Measurements from ENCODE around the gene RELN. TPM values are rescaled to one million over a fixed set of nuclear protein-coding genes. Genes with fewer than 3 reads are reported as not detected.

The RELN gene
- total RNA-seq, 1 donor from 2014 or later, result 5.7 TPM

GRCh38 chr7:103718482-103719061, 270.9 kb downstream of the RELN start:
- Mint-ChIP-seq H3K4me1 (ENCODE audit: low read depth, unreplicated experiment) (peaks cover 42% of the 10 kb centered on the region), H3K27me3 (ENCODE audit: unreplicated experiment) (peaks cover 5% of the 10 kb centered on the region), H3K4me3 (ENCODE audit: unreplicated experiment) (no peak overlapping the region), H3K36me3 (ENCODE audit: unreplicated experiment) (no peaks in the 10 kb centered on the region), H3K27ac (ENCODE audit: unreplicated experiment) (no peak overlapping the region), H3K9me3 (ENCODE audit: unreplicated experiment) (peaks cover 7% of the 10 kb centered on the region)
- no peak for TF ChIP-seq CTCF (IDR thresholded peaks at IDR 0.05; ENCODE audit: partially characterized antibody, unreplicated experiment)
- DNase-seq, result no peak

- H3K27me3 Mint-ChIP-seq (ENCODE audit: unreplicated experiment), result peaks cover 5% of the 10 kb centered on the region
Observed at GRCh38 chr7:103717574-103717973, 271.9 kb downstream of the RELN start.

GRCh38 chr7:103715376-103716120, 273.9 kb downstream of the RELN start:
- H3K9me3 Mint-ChIP-seq (ENCODE audit: unreplicated experiment), result peaks cover 5% of the 10 kb centered on the region
- peaks cover 53% of the 10 kb centered on the region for H3K4me1 Mint-ChIP-seq (ENCODE audit: low read depth, unreplicated experiment)
- H3K27me3 Mint-ChIP-seq (ENCODE audit: unreplicated experiment), result peaks cover 5% of the 10 kb centered on the region
- no peak for TF ChIP-seq CTCF (IDR thresholded peaks at IDR 0.05; ENCODE audit: partially characterized antibody, unreplicated experiment)
- H3K4me3 Mint-ChIP-seq (ENCODE audit: unreplicated experiment), result peak overlapping the region; percentile 71
- no peak for DNase-seq
- H3K27ac Mint-ChIP-seq (ENCODE audit: unreplicated experiment), result peak overlapping the region; percentile 98
- H3K36me3 Mint-ChIP-seq (ENCODE audit: unreplicated experiment), result no peaks in the 10 kb centered on the region

More at GRCh38 chr7:103717574-103717973, 271.9 kb downstream of the RELN start:
- no peak for TF ChIP-seq CTCF (IDR thresholded peaks at IDR 0.05; ENCODE audit: partially characterized antibody, unreplicated experiment)
- Mint-ChIP-seq H3K27ac (ENCODE audit: unreplicated experiment) (no peak overlapping the region), H3K9me3 (ENCODE audit: unreplicated experiment) (peaks cover 5% of the 10 kb centered on the region), H3K4me1 (ENCODE audit: low read depth, unreplicated experiment) (peaks cover 52% of the 10 kb centered on the region), H3K36me3 (ENCODE audit: unreplicated experiment) (no peaks in the 10 kb centered on the region), H3K4me3 (ENCODE audit: unreplicated experiment) (no peak overlapping the region)
- no peak for DNase-seq

DNA sequence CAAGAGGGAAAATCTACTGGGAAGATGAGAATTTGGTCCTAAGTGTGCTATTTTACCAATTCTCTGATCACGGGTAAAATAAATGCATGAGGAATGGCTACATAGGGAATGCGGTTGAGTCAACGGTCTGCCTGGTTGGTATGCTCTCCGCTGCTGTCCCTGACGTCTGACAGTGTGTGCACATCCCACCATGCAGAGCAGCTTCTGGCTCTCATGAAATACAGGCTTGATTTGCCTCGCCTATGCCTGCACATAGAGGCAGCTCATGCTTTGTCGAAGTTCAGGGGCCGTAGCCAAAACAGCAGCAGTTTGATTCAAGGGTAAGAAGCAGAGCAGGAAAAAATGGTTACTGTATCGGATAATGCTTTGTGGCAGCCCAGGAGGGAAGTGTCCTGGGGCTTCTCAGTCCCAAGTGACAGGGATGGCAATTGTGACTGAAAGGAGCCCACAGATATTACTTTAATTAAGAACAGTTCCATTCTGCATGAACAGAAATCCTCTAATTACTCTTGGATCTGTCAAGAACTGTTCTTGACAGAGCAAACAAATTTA, 275.0 kb downstream of the RELN start:
- H3K36me3 Mint-ChIP-seq (ENCODE audit: unreplicated experiment), result no peaks in the 10 kb centered on the region
- peak overlapping the region; percentile 7 for H3K4me3 Mint-ChIP-seq (ENCODE audit: unreplicated experiment)
- peaks cover 53% of the 10 kb centered on the region for H3K4me1 Mint-ChIP-seq (ENCODE audit: low read depth, unreplicated experiment)
- peaks cover 5% of the 10 kb centered on the region for H3K9me3 Mint-ChIP-seq (ENCODE audit: unreplicated experiment)
- H3K27ac Mint-ChIP-seq (ENCODE audit: unreplicated experiment), result peak overlapping the region; percentile 81
- H3K27me3 Mint-ChIP-seq (ENCODE audit: unreplicated experiment), result peaks cover 5% of the 10 kb centered on the region
- peak; percentile 22 for DNase-seq
- TF ChIP-seq CTCF (IDR thresholded peaks at IDR 0.05; ENCODE audit: partially characterized antibody, unreplicated experiment), result no peak

All from glutamatergic neuron (in vitro differentiated cells).